ENCODE data around the gene BLTP1.

The BLTP1 gene

GRCh38 chr4:122170775-122171174 is 18.6 kb downstream of the BLTP1 start:
- DNase-seq = no peak

GRCh38 chr4:122171323-122171722 is 19.2 kb downstream of the BLTP1 start:
- DNase-seq = no peak

GRCh38 chr4:122172266-122172665 is 20.1 kb downstream of the BLTP1 start:
- DNase-seq = no peak

GRCh38 chr4:122178961-122179360 is 26.8 kb downstream of the BLTP1 start:
- DNase-seq = no peak

- peak; percentile 42 for DNase-seq
Measured at GRCh38 chr4:122195718-122196117, 43.6 kb downstream of the BLTP1 start.

Data from activated CD4-positive, alpha-beta T cell treated with anti-CD3 and anti-CD28 coated beads, Interleukin-2, amount 50 U/mL, for 16 hours (primary cell).